Mucosa of rectum (tissue), 2 donors: Measurements from ENCODE around the gene ATP6V1C2.

ENCODE experiments used
- H3K27ac ChIP-seq, 2 donors: one replicate each; pipeline ENCODE4 v1.7.0; 2013; ENCODE audit warnings: inconsistent platforms in 2 of 2, low read depth in 2 of 2, low read length in 2 of 2
- H3K27me3 ChIP-seq, 2 donors: one replicate each; pipeline ENCODE4 v1.7.0; 2013; ENCODE audit warnings: low read length in 2 of 2; ENCODE audit not compliant: control insufficient read depth in 2 of 2, insufficient read depth in 2 of 2
- H3K36me3 ChIP-seq, 2 donors: one replicate each; pipeline ENCODE4 v1.7.0; 2013; ENCODE audit warnings: low read length in 2 of 2; ENCODE audit not compliant: control insufficient read depth in 2 of 2, insufficient read depth in 2 of 2
- H3K4me1 ChIP-seq, 2 donors: one replicate each; pipeline ENCODE4 v1.7.0; 2013; ENCODE audit warnings: low read length in 2 of 2, mild to moderate bottlenecking in 1 of 2; ENCODE audit not compliant: control insufficient read depth in 2 of 2, insufficient read depth in 2 of 2
- H3K4me3 ChIP-seq, 2 donors: one replicate each; pipeline ENCODE4 v1.7.0; 2013; ENCODE audit warnings: low read length in 2 of 2
- H3K9ac ChIP-seq, 2 donors: one replicate each; pipeline ENCODE4 v1.7.0; 2013; ENCODE audit warnings: low read length in 2 of 2, low read depth in 1 of 2, mild to moderate bottlenecking in 1 of 2
- H3K9me3 ChIP-seq, 2 donors: one replicate each; pipeline ENCODE4 v1.7.0; 2013; ENCODE audit warnings: low read length in 2 of 2; ENCODE audit not compliant: control insufficient read depth in 2 of 2
- donor health status: healthy.
- donor health status: Normal muscosa, but diverticular disease.

The ATP6V1C2 gene

DNA sequence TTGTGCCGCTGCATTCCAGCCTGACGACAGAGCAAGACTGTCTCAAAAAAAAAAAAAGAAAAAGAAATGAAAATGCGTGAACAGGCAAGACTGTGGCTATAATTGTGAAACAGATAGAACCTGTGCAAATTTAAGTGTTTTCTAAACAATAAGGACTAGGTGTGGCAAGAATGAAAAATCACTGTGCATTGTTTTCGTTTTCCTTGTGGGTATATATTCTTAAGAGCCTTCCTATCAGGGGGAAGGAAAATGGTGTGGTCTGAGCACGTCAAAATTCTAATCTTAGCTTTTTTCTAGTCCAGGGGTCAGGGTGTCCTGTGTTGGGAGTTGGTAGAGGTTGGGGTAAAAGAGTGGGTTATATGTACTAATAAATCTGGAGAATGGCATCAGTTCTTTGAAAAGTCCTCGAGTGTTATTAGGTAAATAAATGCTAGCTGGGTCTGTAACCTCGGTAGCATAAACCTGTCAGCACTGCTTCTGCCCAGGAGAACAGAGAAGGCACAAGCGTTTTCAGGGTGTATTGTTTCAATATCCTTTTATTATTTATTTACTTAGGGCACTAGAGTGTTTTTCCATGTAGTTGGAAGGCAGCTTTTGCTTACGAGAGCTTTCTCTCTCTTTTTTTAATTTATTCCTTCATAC lies 11.6 kb downstream of the ATP6V1C2 start:
- Histone ChIP-seq H3K27me3 (no peaks in the 10 kb centered on the region), H3K4me3 (no peak overlapping the region), H3K36me3 (no peaks in the 10 kb centered on the region), H3K4me1 (no peaks in the 10 kb centered on the region), H3K9ac (no peak overlapping the region), H3K27ac (no peak overlapping the region), H3K9me3 (no peaks in the 10 kb centered on the region)

DNA sequence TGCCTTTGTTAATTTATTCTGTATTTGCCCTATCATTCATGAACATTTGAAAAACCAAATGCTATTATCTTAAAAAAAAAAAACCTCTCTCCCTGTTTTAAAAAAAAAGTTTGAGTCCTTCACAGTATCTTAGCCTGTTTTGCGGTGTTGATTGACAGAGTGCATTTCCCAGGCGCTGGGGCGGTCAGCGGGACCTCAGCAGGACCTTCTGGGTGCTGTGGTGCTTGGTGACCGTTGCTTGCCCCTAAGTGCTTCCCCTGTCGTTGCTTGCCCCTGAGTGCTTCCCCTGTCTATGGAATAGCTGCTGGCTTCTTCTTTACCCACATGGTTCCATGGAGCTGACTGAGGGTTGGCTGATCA lies 12.1 kb downstream of the ATP6V1C2 start:
- Histone ChIP-seq H3K36me3 (no peaks in the 10 kb centered on the region), H3K27ac (no peak overlapping the region), H3K27me3 (no peaks in the 10 kb centered on the region), H3K4me1 (no peaks in the 10 kb centered on the region), H3K9ac (no peak overlapping the region), H3K9me3 (no peaks in the 10 kb centered on the region), H3K4me3 (no peak overlapping the region)

DNA sequence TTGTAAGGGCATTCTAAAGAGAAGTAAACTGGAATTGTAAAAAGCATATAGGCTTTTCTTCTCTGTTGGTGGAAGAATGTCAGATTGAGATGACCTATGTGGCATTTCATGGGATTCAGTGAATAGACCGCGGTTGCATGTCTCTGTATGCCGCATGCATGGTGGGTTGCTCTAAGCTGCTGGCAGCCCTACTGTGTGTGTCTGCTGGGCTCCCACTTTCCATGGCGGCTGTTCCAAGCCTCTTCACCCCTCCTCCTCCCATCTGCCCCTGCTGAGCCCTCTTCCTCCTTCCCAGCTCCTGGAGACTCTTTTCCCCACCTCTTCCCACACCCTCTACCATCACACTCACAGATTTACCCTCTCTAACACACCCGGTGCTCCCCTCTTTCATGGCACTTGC lies 12.6 kb downstream of the ATP6V1C2 start:
- Histone ChIP-seq H3K9me3 (no peaks in the 10 kb centered on the region), H3K4me1 (no peaks in the 10 kb centered on the region), H3K27ac (no peak overlapping the region), H3K36me3 (no peaks in the 10 kb centered on the region), H3K4me3 (no peak overlapping the region), H3K27me3 (no peaks in the 10 kb centered on the region), H3K9ac (no peak overlapping the region)

DNA sequence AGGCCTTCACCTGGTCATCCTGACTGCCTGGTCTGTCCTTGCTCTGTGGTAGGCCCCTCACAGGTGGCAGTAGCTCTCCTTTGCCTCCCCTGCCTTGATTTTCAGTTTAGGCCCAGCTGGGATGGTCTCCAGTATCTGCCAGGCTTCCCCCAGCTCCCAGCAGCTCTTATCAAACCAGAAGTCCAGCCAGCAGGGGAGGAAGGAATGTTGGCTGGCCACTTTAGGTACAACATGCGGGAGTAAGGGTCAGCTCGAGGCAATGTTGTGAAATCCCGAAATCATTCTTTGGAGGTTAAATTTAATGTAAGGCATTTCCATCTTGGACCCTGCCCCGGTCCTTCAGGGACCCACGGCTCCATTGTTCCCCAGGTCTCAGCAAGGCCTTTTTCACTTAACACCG lies 16.8 kb downstream of the ATP6V1C2 start:
- Histone ChIP-seq H3K9me3 (no peaks in the 10 kb centered on the region), H3K4me1 (no peaks in the 10 kb centered on the region), H3K27me3 (no peaks in the 10 kb centered on the region), H3K9ac (no peak overlapping the region), H3K4me3 (no peak overlapping the region), H3K27ac (no peak overlapping the region), H3K36me3 (no peaks in the 10 kb centered on the region)

DNA sequence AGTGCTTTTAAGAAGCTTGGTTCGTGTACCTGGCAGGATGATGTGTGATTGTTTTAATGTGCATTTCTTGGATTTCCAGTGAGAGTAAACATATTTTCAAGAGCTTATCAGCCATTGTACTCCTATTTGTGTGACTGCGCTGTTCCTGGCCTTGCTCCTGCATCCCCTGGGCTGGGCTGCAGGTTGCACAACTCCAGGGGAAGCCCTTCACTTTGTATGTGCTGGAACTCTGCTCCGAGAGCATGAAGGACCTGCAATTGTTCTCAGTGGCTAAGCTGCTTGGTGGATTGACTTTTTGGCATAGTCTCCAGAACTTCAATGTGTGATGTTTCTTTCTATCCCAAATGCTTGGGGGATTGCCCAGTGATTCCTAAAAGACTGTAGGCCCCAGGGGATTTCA lies 18.8 kb downstream of the ATP6V1C2 start:
- H3K27ac ChIP-seq, result no peak overlapping the region
- no peaks in the 10 kb centered on the region for H3K36me3 ChIP-seq
- H3K27me3 ChIP-seq, result no peaks in the 10 kb centered on the region
- no peak overlapping the region for H3K9ac ChIP-seq
- H3K4me1 ChIP-seq, result no peaks in the 10 kb centered on the region
- H3K4me3 ChIP-seq, result no peak overlapping the region
- H3K9me3 ChIP-seq, result no peaks in the 10 kb centered on the region

DNA sequence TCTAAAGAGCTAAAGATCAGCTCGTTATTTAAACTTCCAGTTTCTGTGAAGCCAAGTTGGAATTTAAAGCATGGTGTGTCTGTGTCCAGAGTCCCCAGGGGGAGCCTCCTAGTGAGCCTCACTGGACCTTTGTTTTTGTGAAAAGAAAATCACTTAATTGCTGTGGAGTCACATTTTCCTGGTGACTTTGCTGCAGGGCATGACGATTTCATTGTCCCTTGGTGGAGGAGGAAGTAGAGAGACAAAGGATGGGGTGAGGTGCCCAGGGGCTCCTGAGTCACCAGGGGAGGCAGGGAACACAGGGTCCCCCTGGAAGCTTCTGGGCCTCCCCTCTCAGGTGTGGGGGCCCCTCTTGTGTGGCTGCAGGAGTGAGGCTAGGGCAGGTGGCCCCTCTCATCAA lies 19.7 kb downstream of the ATP6V1C2 start:
- H3K4me3 ChIP-seq, result no peak overlapping the region
- H3K9ac ChIP-seq, result no peak overlapping the region
- no peaks in the 10 kb centered on the region for H3K27me3 ChIP-seq
- no peaks in the 10 kb centered on the region for H3K36me3 ChIP-seq
- H3K4me1 ChIP-seq, result peaks cover 0 to 3% of the 10 kb centered on the region in 2 donors
- no peak overlapping the region for H3K27ac ChIP-seq
- no peaks in the 10 kb centered on the region for H3K9me3 ChIP-seq

DNA sequence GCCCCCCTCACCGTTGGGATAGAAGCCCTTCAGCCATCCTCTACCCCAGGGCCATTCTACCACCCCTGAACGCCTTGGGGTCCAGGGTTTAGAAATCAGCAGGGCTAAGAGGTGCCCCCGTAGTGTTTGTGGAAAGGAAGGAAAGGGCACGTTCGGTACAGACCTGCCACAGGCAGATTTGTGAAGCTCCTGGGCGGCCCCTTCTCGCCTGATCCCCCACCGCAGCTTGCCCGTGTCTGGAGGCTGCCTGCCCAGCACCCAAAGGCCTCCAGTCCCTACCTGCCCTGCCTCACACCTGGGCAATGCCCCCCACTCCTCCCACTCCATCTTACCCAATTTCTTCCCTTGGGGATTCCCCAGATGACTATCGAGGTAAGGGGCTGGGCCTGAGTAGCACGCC lies 21.2 kb downstream of the ATP6V1C2 start:
- Histone ChIP-seq H3K9me3 (no peaks in the 10 kb centered on the region), H3K27ac (no peak overlapping the region), H3K27me3 (no peaks in the 10 kb centered on the region), H3K36me3 (no peaks in the 10 kb centered on the region), H3K9ac (no peak overlapping the region), H3K4me3 (no peak overlapping the region), H3K4me1 (peaks cover 0 to 3% of the 10 kb centered on the region in 2 donors)

DNA sequence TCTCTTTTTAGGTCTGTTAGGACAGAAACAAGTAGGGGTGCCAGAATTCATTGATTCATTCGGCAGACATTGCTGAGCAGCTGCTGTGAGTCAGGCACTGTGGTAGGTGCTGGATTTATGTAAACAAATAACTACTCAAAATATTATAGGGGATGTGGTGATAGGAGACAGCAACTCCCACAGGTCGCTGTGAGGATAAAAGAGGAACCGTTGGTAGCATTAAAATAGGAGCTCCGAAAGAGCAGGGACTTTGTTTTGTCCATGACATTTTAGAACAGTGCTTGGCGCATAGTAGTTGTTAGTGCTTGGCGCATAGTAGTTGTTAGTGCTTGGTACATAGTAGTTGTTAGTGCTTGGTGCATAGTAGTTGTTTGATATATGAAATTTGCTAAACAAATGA lies 29.2 kb downstream of the ATP6V1C2 start:
- Histone ChIP-seq H3K4me3 (no peak overlapping the region), H3K27me3 (no peaks in the 10 kb centered on the region), H3K36me3 (no peaks in the 10 kb centered on the region), H3K9ac (no peak overlapping the region), H3K27ac (no peak overlapping the region), H3K4me1 (peaks cover 2% of the 10 kb centered on the region in 2 donors), H3K9me3 (no peaks in the 10 kb centered on the region)

DNA sequence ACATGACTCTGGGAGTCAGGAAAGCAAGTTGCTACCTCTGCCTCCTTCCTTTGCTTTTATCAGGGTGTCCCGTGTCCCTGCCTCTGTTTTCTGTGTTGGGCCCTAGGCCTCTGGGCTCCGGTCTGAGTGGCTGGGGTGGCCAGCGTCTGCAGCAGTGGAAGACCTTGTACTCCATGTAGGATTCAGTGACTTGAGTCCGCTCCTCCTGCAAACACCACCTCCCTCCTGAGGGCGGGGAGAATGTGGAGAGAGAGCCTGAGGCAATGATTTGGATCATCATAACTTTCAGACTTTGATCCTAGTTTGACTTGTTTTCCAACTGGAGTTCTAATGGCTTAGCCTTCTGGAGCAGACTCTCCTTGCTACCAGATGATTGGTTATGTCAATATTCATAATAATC lies 30.8 kb downstream of the ATP6V1C2 start:
- Histone ChIP-seq H3K27ac (peak overlapping the region; percentile 33 to 38), H3K9me3 (no peaks in the 10 kb centered on the region), H3K36me3 (no peaks in the 10 kb centered on the region), H3K4me3 (no peak overlapping the region), H3K27me3 (no peaks in the 10 kb centered on the region), H3K9ac (no peak overlapping the region), H3K4me1 (peaks cover 0 to 2% of the 10 kb centered on the region in 2 donors)

DNA sequence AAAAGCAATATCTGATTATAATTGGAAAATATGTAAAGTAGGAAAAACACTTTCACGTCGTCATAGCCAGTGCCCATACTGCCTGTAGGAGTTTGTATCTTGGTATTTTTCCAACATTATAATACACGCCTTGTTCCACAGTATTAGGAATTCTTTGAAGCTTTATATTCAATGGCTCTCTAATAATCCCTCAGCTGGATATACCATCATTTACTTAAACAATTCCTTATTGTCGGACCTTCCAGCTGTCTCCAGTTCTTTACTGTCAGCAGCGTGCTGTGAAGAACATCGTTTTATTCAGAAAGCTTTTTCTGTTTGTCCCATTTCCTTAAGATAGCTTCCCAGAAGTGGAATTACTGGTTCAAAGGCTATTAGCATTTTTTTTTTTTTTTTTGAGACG lies 31.7 kb downstream of the ATP6V1C2 start:
- Histone ChIP-seq H3K27me3 (no peaks in the 10 kb centered on the region), H3K36me3 (no peaks in the 10 kb centered on the region), H3K4me1 (peaks cover 0 to 10% of the 10 kb centered on the region in 2 donors), H3K27ac (no peak overlapping the region), H3K9me3 (no peaks in the 10 kb centered on the region), H3K4me3 (no peak overlapping the region), H3K9ac (no peak overlapping the region)

DNA sequence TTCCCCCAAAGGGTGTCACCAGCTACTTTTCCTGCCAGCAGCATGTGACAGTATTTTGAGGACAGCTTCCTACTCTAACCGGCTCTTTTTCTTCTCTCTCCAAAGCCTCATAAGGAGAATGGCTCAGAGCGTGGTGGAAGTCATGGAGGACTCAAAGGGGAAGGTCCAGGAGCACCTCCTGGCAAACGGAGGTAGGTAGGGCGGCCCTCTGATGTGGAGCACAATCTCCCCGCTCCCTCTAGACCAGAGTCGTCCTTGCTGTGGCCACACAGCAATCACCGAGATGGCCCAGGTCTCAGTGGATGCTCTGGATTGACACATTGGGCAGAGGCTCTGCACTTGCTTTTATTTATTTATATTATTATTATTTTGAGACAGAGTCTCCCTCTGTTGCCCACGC lies 32.4 kb downstream of the ATP6V1C2 start:
- Histone ChIP-seq H3K4me1 (peaks cover under 1 to 10% of the 10 kb centered on the region in 2 donors), H3K27ac (no peak overlapping the region), H3K27me3 (no peaks in the 10 kb centered on the region), H3K36me3 (no peaks in the 10 kb centered on the region), H3K9ac (no peak overlapping the region), H3K9me3 (no peaks in the 10 kb centered on the region), H3K4me3 (no peak overlapping the region)
